ENCODE results near the gene PALM. TPM values are rescaled to one million over a fixed set of nuclear protein-coding genes. Genes with fewer than 3 reads are reported as not detected.

PALM gene
- polyA plus RNA-seq, 1 donor (not counting 4 experiments of a cell fraction or from before 2014, with no cell fraction given) = not detected

- DNase-seq (ENCODE audit: low read depth, low spot score) (no peak), FAIRE-seq (no peak)
- Histone ChIP-seq H3K4me2 (ENCODE audit: control insufficient read depth, extremely low read depth, insufficient read depth, low read depth, low read length) (no peak overlapping the region), H3K36me3 (ENCODE audit: control insufficient read depth in 2 of 2, extremely low read depth in 1 of 2, insufficient read depth in 2 of 2, low read length in 2 of 2) (no peaks in the 10 kb centered on the region), H4K20me1 (ENCODE audit: control insufficient read depth, extremely low read depth, insufficient read depth, low read length) (no peaks in the 10 kb centered on the region), H3K4me1 (ENCODE audit: control insufficient read depth, extremely low read depth, insufficient read depth, low read length) (no peaks in the 10 kb centered on the region), H2AFZ (ENCODE audit: control insufficient read depth, low read length) (no peak overlapping the region), H3K27ac (ENCODE audit: control insufficient read depth, insufficient read depth, low read length) (no peak overlapping the region), H3K79me2 (ENCODE audit: control insufficient read depth, insufficient read depth, low read length) (no peaks in the 10 kb centered on the region), H3K9me3 (ENCODE audit: control insufficient read depth, low read depth, low read length) (peaks cover 2% of the 10 kb centered on the region), H3K9ac (ENCODE audit: control insufficient read depth, extremely low read depth, insufficient read depth, low read length) (no peak overlapping the region), H3K4me3 (ENCODE audit: control insufficient read depth in 2 of 3, extremely low read depth in 1 of 3, insufficient read depth in 2 of 3, low read depth in 1 of 3, low read length in 3 of 3) (no peak overlapping the region), H3K9me1 (ENCODE audit: control insufficient read depth, extremely low read depth, insufficient read depth, low read length) (no peaks in the 10 kb centered on the region), H3K27me3 (ENCODE audit: control insufficient read depth, extremely low read depth, insufficient read depth, low read length) (peaks cover 16% of the 10 kb centered on the region)
- dilution Hi-C loops (cut with MboI; ENCODE audit: extremely low pct_ligation_motif_present, low sequenced_read_pairs) = no loop called here
- TF ChIP-seq CTCF (optimal IDR thresholded peaks at IDR 0.05 in 1 of 3, IDR thresholded peaks at IDR 0.05 in 1 of 3, conservative IDR thresholded peaks at IDR 0.05 in 1 of 3; ENCODE audit: extremely low read depth in 1 of 3, insufficient read depth in 2 of 3, low read length in 3 of 3) (no peak), EZH2 (IDR thresholded peaks at IDR 0.05; ENCODE audit: low read length) (no peak)
Measured at GRCh38 chr19:704447-704741, 4.3 kb upstream of the PALM start.

GRCh38 chr19:709196-709964, 645 bp downstream of the PALM start:
- FAIRE-seq = no peak
- TF ChIP-seq EZH2 (IDR thresholded peaks at IDR 0.05; ENCODE audit: low read length) = no peak
- no peak for TF ChIP-seq CTCF (optimal IDR thresholded peaks at IDR 0.05 in 1 of 3, IDR thresholded peaks at IDR 0.05 in 1 of 3, conservative IDR thresholded peaks at IDR 0.05 in 1 of 3; ENCODE audit: extremely low read depth in 1 of 3, insufficient read depth in 2 of 3, low read length in 3 of 3)
- Histone ChIP-seq H3K27me3 (ENCODE audit: control insufficient read depth, extremely low read depth, insufficient read depth, low read length) (peaks cover 40% of the 10 kb centered on the region), H3K4me2 (ENCODE audit: control insufficient read depth, extremely low read depth, insufficient read depth, low read depth, low read length) (no peak overlapping the region), H2AFZ (ENCODE audit: control insufficient read depth, low read length) (no peak overlapping the region), H3K9me1 (ENCODE audit: control insufficient read depth, extremely low read depth, insufficient read depth, low read length) (no peaks in the 10 kb centered on the region), H3K4me1 (ENCODE audit: control insufficient read depth, extremely low read depth, insufficient read depth, low read length) (no peaks in the 10 kb centered on the region), H3K9ac (ENCODE audit: control insufficient read depth, extremely low read depth, insufficient read depth, low read length) (no peak overlapping the region), H3K4me3 (ENCODE audit: control insufficient read depth in 2 of 3, extremely low read depth in 1 of 3, insufficient read depth in 2 of 3, low read depth in 1 of 3, low read length in 3 of 3) (no peak overlapping the region), H3K9me3 (ENCODE audit: control insufficient read depth, low read depth, low read length) (peaks cover 2% of the 10 kb centered on the region), H3K27ac (ENCODE audit: control insufficient read depth, insufficient read depth, low read length) (no peak overlapping the region), H4K20me1 (ENCODE audit: control insufficient read depth, extremely low read depth, insufficient read depth, low read length) (no peaks in the 10 kb centered on the region), H3K79me2 (ENCODE audit: control insufficient read depth, insufficient read depth, low read length) (no peaks in the 10 kb centered on the region), H3K36me3 (ENCODE audit: control insufficient read depth in 2 of 2, extremely low read depth in 1 of 2, insufficient read depth in 2 of 2, low read length in 2 of 2) (no peaks in the 10 kb centered on the region)
- DNase-seq (ENCODE audit: low read depth, low spot score) = no peak
- dilution Hi-C loops (cut with MboI; ENCODE audit: extremely low pct_ligation_motif_present, low sequenced_read_pairs) = no loop called here
